ENCODE results near the gene MAML1.

- TF ChIP-seq CTCF (IDR thresholded peaks at IDR 0.05), result no peak
- TF ChIP-seq POLR2A (IDR thresholded peaks at IDR 0.05), result no peak
Observed at GRCh38 chr5:179783128-179783527, 50.5 kb downstream of the MAML1 start.

All from body of pancreas (tissue), 4 donors.